Measurements from ENCODE around the gene MACROD2.

DNA sequence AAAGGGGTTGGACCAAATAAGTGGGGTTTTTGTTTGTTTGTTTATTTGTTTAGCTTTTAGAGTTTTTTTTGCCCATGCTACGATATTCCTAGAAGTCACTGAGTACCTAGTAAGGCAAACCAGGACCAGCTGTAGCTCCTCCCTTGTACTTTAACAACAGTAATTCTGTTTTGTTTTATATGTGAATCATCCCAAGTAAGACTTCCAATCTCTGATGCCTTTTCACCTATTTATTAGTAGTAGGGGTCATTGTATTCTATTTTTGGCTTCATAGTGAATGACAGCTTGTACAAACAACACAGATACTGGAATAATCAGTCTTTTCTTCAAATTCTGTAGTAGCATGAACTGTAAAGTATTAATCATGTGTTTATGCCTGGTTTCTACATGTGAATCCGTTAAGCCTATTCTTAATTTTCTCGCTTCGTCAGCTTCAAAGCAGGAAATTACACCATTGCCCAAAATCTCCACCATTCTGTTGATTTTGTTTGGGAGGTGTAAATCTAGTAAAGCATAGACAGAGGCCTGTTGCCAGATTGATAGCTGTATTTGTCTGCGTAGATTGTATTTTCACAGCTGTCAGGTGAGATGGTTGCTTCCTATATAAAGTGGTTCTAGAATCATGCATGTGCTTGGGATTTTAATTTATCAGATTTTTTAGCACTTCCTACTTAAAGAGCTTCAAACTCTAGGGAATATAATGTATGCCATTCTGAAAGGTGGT, 493.6 kb downstream of the MACROD2 start:
- TF ChIP-seq, protein P1, sequence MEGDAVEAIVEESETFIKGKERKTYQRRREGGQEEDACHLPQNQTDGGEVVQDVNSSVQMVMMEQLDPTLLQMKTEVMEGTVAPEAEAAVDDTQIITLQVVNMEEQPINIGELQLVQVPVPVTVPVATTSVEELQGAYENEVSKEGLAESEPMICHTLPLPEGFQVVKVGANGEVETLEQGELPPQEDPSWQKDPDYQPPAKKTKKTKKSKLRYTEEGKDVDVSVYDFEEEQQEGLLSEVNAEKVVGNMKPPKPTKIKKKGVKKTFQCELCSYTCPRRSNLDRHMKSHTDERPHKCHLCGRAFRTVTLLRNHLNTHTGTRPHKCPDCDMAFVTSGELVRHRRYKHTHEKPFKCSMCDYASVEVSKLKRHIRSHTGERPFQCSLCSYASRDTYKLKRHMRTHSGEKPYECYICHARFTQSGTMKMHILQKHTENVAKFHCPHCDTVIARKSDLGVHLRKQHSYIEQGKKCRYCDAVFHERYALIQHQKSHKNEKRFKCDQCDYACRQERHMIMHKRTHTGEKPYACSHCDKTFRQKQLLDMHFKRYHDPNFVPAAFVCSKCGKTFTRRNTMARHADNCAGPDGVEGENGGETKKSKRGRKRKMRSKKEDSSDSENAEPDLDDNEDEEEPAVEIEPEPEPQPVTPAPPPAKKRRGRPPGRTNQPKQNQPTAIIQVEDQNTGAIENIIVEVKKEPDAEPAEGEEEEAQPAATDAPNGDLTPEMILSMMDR (conservative IDR thresholded peaks at IDR 0.05; ENCODE audit: low read depth in 2 of 2): no peak
- TF ChIP-seq, protein P2, sequence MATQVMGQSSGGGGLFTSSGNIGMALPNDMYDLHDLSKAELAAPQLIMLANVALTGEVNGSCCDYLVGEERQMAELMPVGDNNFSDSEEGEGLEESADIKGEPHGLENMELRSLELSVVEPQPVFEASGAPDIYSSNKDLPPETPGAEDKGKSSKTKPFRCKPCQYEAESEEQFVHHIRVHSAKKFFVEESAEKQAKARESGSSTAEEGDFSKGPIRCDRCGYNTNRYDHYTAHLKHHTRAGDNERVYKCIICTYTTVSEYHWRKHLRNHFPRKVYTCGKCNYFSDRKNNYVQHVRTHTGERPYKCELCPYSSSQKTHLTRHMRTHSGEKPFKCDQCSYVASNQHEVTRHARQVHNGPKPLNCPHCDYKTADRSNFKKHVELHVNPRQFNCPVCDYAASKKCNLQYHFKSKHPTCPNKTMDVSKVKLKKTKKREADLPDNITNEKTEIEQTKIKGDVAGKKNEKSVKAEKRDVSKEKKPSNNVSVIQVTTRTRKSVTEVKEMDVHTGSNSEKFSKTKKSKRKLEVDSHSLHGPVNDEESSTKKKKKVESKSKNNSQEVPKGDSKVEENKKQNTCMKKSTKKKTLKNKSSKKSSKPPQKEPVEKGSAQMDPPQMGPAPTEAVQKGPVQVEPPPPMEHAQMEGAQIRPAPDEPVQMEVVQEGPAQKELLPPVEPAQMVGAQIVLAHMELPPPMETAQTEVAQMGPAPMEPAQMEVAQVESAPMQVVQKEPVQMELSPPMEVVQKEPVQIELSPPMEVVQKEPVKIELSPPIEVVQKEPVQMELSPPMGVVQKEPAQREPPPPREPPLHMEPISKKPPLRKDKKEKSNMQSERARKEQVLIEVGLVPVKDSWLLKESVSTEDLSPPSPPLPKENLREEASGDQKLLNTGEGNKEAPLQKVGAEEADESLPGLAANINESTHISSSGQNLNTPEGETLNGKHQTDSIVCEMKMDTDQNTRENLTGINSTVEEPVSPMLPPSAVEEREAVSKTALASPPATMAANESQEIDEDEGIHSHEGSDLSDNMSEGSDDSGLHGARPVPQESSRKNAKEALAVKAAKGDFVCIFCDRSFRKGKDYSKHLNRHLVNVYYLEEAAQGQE (IDR thresholded peaks at IDR 0.05; ENCODE audit: unreplicated experiment): no peak
- no peak for TF ChIP-seq EZH2phosphoT487 (IDR thresholded peaks at IDR 0.05; ENCODE audit: unreplicated experiment)
- TF ChIP-seq EZH2 (IDR thresholded peaks at IDR 0.05; ENCODE audit: low read depth, unreplicated experiment): no peak
- no peak for TF ChIP-seq POLR2AphosphoS5 (IDR thresholded peaks at IDR 0.05; ENCODE audit: low read depth)
- TF ChIP-seq STAT1 (IDR thresholded peaks at IDR 0.05; ENCODE audit: unreplicated experiment): no peak
- TF ChIP-seq, protein P3, sequence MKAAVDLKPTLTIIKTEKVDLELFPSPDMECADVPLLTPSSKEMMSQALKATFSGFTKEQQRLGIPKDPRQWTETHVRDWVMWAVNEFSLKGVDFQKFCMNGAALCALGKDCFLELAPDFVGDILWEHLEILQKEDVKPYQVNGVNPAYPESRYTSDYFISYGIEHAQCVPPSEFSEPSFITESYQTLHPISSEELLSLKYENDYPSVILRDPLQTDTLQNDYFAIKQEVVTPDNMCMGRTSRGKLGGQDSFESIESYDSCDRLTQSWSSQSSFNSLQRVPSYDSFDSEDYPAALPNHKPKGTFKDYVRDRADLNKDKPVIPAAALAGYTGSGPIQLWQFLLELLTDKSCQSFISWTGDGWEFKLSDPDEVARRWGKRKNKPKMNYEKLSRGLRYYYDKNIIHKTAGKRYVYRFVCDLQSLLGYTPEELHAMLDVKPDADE (IDR thresholded peaks at IDR 0.05): no peak
- TF ChIP-seq JUNB (IDR thresholded peaks at IDR 0.05; ENCODE audit: unreplicated experiment): no peak
- TF ChIP-seq NANOG (IDR thresholded peaks at IDR 0.05; ENCODE audit: borderline replicate concordance): no peak
- TF ChIP-seq CREB1 (CRISPR knock-in tag; IDR thresholded peaks at IDR 0.05; ENCODE audit: low read depth): no peak
- no peak for TF ChIP-seq ZNF331 (CRISPR knock-in tag; IDR thresholded peaks at IDR 0.05; ENCODE audit: low read depth)
- TF ChIP-seq ZNF114 (CRISPR knock-in tag; IDR thresholded peaks at IDR 0.05): no peak

Measured in GM23338 (cell line).